Fibroblast of the aortic adventitia (primary cell): Measurements from ENCODE around the gene SPARCL1. TPM values are rescaled to one million over a fixed set of nuclear protein-coding genes. Genes with fewer than 3 reads are reported as not detected.
"Not testable (repeated sequence)": the region's sequence is repeated elsewhere in the genome, so short reads cannot be mapped to it uniquely, and the experiment has no call there.

Experiments used
- DNase-seq: peaks from one replicate; pipeline ENCODE4 v3.0.0-alpha.2; 2010; ENCODE audit warnings: low read depth
- H3K4me3 ChIP-seq: 2 replicates; pipeline ENCODE4 v1.5.1; 2011; ENCODE audit warnings: low read depth, mild to moderate bottlenecking, control low read depth, low read length, moderate library complexity
- CTCF ChIP-seq: IDR thresholded peaks from 2 replicates; pipeline ENCODE4 v1.5.1; 2011; ENCODE audit warnings: mild to moderate bottlenecking, low read length, control low read depth, inconsistent platforms; ENCODE audit not compliant: insufficient read depth
- total RNA-seq: library from RNA; depleted of rRNA; stranded (reverse); fragments of >200 nt; gene quantifications from 2 replicates; pipeline ENCODE4 v1.2.3, GENCODE V29; 2012; ENCODE audit warnings: low replicate concordance

Gene SPARCL1
- total RNA-seq, 1 donor: not detected

- TF ChIP-seq CTCF: no peak
- no peak for DNase-seq
Observed at GRCh38 chr4:87458913-87459312, 70.3 kb downstream of the SPARCL1 start.

GRCh38 chr4:87451537-87451936 lies 77.6 kb downstream of the SPARCL1 start:
- DNase-seq: no peak
- TF ChIP-seq CTCF: peak; percentile 16
- H3K4me3 ChIP-seq: no peak overlapping the region

More at GRCh38 chr4:87458913-87459312, 70.3 kb downstream of the SPARCL1 start:
- H3K4me3 ChIP-seq: no peak overlapping the region

GRCh38 chr4:87446375-87446774 lies 82.8 kb downstream of the SPARCL1 start:
- not testable (repeated sequence) for H3K4me3 ChIP-seq, DNase-seq

- H3K4me3 ChIP-seq: no peak overlapping the region
- DNase-seq: no peak
- no peak for TF ChIP-seq CTCF
Observed at GRCh38 chr4:87445964-87446363, 83.2 kb downstream of the SPARCL1 start.

- DNase-seq: no peak
- H3K4me3 ChIP-seq: no peak overlapping the region
- no peak for TF ChIP-seq CTCF
Observed at GRCh38 chr4:87444741-87445140, 84.4 kb downstream of the SPARCL1 start.

GRCh38 chr4:87442889-87443288 lies 86.3 kb downstream of the SPARCL1 start:
- no peak for TF ChIP-seq CTCF
- no peak overlapping the region for H3K4me3 ChIP-seq
- DNase-seq: no peak

- no peak for TF ChIP-seq CTCF
- no peak for DNase-seq
- no peak overlapping the region for H3K4me3 ChIP-seq
Observed at GRCh38 chr4:87433342-87433741, 95.8 kb downstream of the SPARCL1 start.

- no peak for TF ChIP-seq CTCF
- no peak for DNase-seq
- H3K4me3 ChIP-seq: no peak overlapping the region
Observed at GRCh38 chr4:87430038-87430437, 99.1 kb downstream of the SPARCL1 start.
